Transverse colon (tissue), 4 donors: ENCODE results near the gene SCYL1.

ENCODE experiments used
- CTCF ChIP-seq, 5 experiments: fragments of 200-600 bp in 3 of 5; fragments of 450-650 bp in 2 of 5; sonication (generic) in 3 of 5; IDR thresholded peaks; 1 replicate in 2 of 5; 2 replicates in 3 of 5; pipeline ENCODE4 v1.5.1; 2016 to 2017; ENCODE audit warnings: antibody characterized with exemption in 5 of 5, inconsistent platforms in 3 of 5, mild to moderate bottlenecking in 2 of 5, moderate library complexity in 1 of 5
- POLR2AphosphoS5 ChIP-seq, 3 donors: sonication (generic); formaldehyde crosslinking; IDR thresholded peaks; one replicate each; pipeline ENCODE4 v1.6.1; 2016; ENCODE audit warnings: antibody characterized with exemption in 3 of 3

GRCh38 chr11:65503368-65503948 is 21.4 kb upstream of the SCYL1 start:
- TF ChIP-seq POLR2AphosphoS5 (IDR thresholded peaks at IDR 0.05) (peak in 2 of 3 donors; percentile 18 to 93), CTCF (IDR thresholded peaks at IDR 0.05) (no peak)
